Prostate gland (tissue), 2 donors: ENCODE measurements around the gene MSH5.

Experiments used
- CTCF ChIP-seq, 4 experiments: fragments of 200-600 bp in 2 of 4; fragments of 450-650 bp in 2 of 4; sonication (generic) in 2 of 4; IDR thresholded peaks; 1 replicate in 3 of 4; 2 replicates in 1 of 4; pipeline ENCODE4 v1.5.1; 2016 to 2019; ENCODE audit warnings: antibody characterized with exemption in 4 of 4, mild to moderate bottlenecking in 2 of 4, moderate library complexity in 2 of 4
- POLR2A ChIP-seq: fragments of 450-650 bp; IDR thresholded peaks from one replicate; pipeline ENCODE4 v1.6.1; 2016; ENCODE audit warnings: antibody characterized with exemption, mild to moderate bottlenecking
- POLR2AphosphoS5 ChIP-seq: sonication (generic); formaldehyde crosslinking; IDR thresholded peaks from one replicate; pipeline ENCODE4 v1.6.1; 2017; ENCODE audit warnings: antibody characterized with exemption

DNA sequence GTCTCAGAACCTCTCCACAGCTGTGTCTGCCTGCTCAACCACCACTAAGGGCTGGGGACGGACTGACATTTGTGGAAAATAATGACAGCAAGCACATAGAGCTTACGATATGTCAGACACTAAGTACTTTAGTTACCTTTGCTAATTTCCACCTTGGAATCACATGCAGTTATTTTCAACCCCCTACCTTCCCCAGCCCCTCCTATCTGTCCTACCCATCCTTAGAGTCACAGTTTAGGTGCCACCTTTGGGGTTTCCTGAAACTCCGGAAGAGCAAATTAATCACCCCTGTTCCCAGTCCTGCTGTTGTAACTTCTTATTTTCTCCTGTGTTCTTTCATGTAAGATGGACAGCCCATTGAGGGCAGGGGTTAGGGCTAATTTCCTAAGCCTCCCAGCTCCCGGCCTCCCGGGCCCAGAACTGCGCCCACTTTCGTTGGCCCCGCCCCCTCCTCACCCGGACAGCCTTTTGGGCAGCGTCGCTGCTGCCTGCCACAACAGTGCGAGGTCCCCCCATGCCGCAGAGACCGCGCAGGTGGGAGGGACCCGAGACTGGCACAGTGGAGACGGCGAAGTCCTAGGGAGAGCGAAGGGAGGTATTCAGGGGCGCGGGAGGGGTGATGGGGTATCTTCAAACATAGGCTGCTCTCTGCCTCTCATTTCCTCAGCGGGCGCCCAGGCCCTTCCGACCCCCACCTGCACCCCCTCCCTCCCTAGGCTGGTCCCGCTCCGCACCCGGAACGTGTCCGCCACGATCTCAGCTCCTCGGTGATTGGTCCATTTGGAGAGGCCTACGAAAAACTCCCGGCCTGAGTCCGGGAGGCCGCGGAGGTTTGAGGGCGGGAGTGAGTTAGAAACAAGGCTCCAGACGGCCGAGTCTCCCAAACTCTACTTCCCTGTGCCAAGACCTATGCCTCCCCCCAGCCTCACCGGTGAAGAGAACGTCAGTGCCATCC is 11.8 kb upstream of the MSH5 start:
- no peak for TF ChIP-seq CTCF (IDR thresholded peaks at IDR 0.05)
- TF ChIP-seq POLR2A, result no peak
- TF ChIP-seq POLR2AphosphoS5, result no peak
